Keratinocyte (primary cell): ENCODE results near the gene SKI. TPM values are rescaled to one million over a fixed set of nuclear protein-coding genes. Genes with fewer than 3 reads are reported as not detected.

Experiments
- DNase-seq: peaks from one replicate; pipeline ENCODE4 v3.0.0-alpha.2; 2011; ENCODE audit warnings: low read depth, missing footprints, low spot score
- FAIRE-seq: peaks from 2 replicates; lab custom pipeline; 2011; peaks lifted over from hg19 to GRCh38; lab: Jason Lieb, UNC
- H2AFZ ChIP-seq: 2 replicates; pipeline ENCODE4 v1.6.0; 2012; ENCODE audit warnings: low read length, control low read depth, inconsistent platforms; ENCODE audit not compliant: control insufficient read depth
- H3K27ac ChIP-seq: 2 replicates; pipeline ENCODE4 v1.5.1; 2011; ENCODE audit warnings: low read length; ENCODE audit not compliant: control insufficient read depth, insufficient read depth
- H3K27me3 ChIP-seq: 3 replicates; pipeline ENCODE4 v1.6.0; 2011; ENCODE audit warnings: low read length; ENCODE audit not compliant: control insufficient read depth, insufficient read depth; ENCODE audit errors: extremely low read depth
- H3K36me3 ChIP-seq, 2 experiments: 2 replicates in 1 of 2; 3 replicates in 1 of 2; pipeline ENCODE4 v1.5.1; 2011; ENCODE audit warnings: low read length in 2 of 2, mild to moderate bottlenecking in 1 of 2; ENCODE audit not compliant: control insufficient read depth in 2 of 2, insufficient read depth in 2 of 2; ENCODE audit errors: extremely low read depth in 1 of 2
- H3K4me1 ChIP-seq: 3 replicates; pipeline ENCODE4 v1.5.1; 2011; ENCODE audit warnings: low read length; ENCODE audit not compliant: control insufficient read depth, insufficient read depth; ENCODE audit errors: extremely low read depth
- H3K4me2 ChIP-seq: 3 replicates; pipeline ENCODE4 v1.6.0; 2011; ENCODE audit warnings: low read depth, low read length; ENCODE audit not compliant: control insufficient read depth, insufficient read depth; ENCODE audit errors: extremely low read depth
- H3K4me3 ChIP-seq, 3 experiments: fragments of 200-600 bp in 1 of 3; sonication (generic) in 1 of 3; 2 replicates in 2 of 3; 3 replicates in 1 of 3; pipeline ENCODE4 v1.5.1; 2011 to 2016; ENCODE audit warnings: low read length in 3 of 3, mild to moderate bottlenecking in 3 of 3, control low read depth in 2 of 3, inconsistent platforms in 1 of 3, low read depth in 1 of 3, mixed read lengths in 1 of 3, mixed run types in 1 of 3, moderate library complexity in 1 of 3; ENCODE audit not compliant: control insufficient read depth in 2 of 3, insufficient read depth in 2 of 3; ENCODE audit errors: extremely low read depth in 1 of 3
- H3K79me2 ChIP-seq: 2 replicates; pipeline ENCODE4 v1.6.0; 2012; ENCODE audit warnings: low read length; ENCODE audit not compliant: control insufficient read depth, insufficient read depth
- H3K9ac ChIP-seq: 3 replicates; pipeline ENCODE4 v1.6.0; 2011; ENCODE audit warnings: low read length; ENCODE audit not compliant: control insufficient read depth, insufficient read depth; ENCODE audit errors: extremely low read depth
- H3K9me1 ChIP-seq: 3 replicates; pipeline ENCODE4 v1.6.0; 2011; ENCODE audit warnings: low read length; ENCODE audit not compliant: control insufficient read depth, insufficient read depth; ENCODE audit errors: extremely low read depth
- H3K9me3 ChIP-seq: 2 replicates; pipeline ENCODE4 v1.5.1; 2012; ENCODE audit warnings: low read depth, low read length; ENCODE audit not compliant: control insufficient read depth
- H4K20me1 ChIP-seq: 3 replicates; pipeline ENCODE4 v1.6.0; 2011; ENCODE audit warnings: low read length; ENCODE audit not compliant: control insufficient read depth, insufficient read depth; ENCODE audit errors: extremely low read depth
- EZH2 ChIP-seq: IDR thresholded peaks from one replicate; pipeline ENCODE4 v1.6.1; 2012; ENCODE audit warnings: inconsistent platforms, mild to moderate bottlenecking, low read length, moderate library complexity
- dilution Hi-C: fragments of 300-500 bp; cut with MboI; formaldehyde crosslinking; loops from one replicate; pipeline ENCODE4 v1.7.0; 2020; ENCODE audit warnings: low sequenced_read_pairs; ENCODE audit not compliant: extremely low pct_ligation_motif_present
- polyA plus RNA-seq, 5 experiments: library from polyadenylated mRNA; depleted of rRNA in 3 of 5; stranded (reverse) in 3 of 5; stranded (forward) in 1 of 5; unstranded in 1 of 5; fragments of >200 nt; gene quantifications; 1 replicate in 1 of 5; 2 replicates in 3 of 5; 3 replicates in 1 of 5; pipeline versions ENCODE4 v1.2.1 to v1.2.3, GENCODE V29; 2011 to 2012; ENCODE audit warnings: missing spikeins in 2 of 5, low read depth in 1 of 5, low replicate concordance in 1 of 5
- TF ChIP-seq, protein P1 (sequence below), 3 experiments: IDR thresholded peaks in 1 of 3; conservative IDR thresholded peaks in 1 of 3; optimal IDR thresholded peaks in 1 of 3; 2 replicates in 2 of 3; 3 replicates in 1 of 3; pipeline versions ENCODE3 to v1.5.1; 2011; ENCODE audit warnings: low read length in 3 of 3, mild to moderate bottlenecking in 3 of 3, moderate library complexity in 2 of 3, control low read depth in 1 of 3, inconsistent platforms in 1 of 3; ENCODE audit not compliant: insufficient read depth in 2 of 3; ENCODE audit errors: extremely low read depth in 1 of 3

SKI gene
- polyA plus RNA-seq, 1 donor (not counting 4 experiments of a cell fraction or from before 2014, with no cell fraction given): 4.8 TPM

GRCh38 chr1:2236695-2237677 is 8.9 kb downstream of the SKI start:
- H3K4me1 ChIP-seq: peaks cover 40% of the 10 kb centered on the region
- FAIRE-seq (no peak), DNase-seq (no peak)
- no peak overlapping the region for H3K4me2 ChIP-seq
- no peak overlapping the region for H3K4me3 ChIP-seq
- TF ChIP-seq, protein P1, sequence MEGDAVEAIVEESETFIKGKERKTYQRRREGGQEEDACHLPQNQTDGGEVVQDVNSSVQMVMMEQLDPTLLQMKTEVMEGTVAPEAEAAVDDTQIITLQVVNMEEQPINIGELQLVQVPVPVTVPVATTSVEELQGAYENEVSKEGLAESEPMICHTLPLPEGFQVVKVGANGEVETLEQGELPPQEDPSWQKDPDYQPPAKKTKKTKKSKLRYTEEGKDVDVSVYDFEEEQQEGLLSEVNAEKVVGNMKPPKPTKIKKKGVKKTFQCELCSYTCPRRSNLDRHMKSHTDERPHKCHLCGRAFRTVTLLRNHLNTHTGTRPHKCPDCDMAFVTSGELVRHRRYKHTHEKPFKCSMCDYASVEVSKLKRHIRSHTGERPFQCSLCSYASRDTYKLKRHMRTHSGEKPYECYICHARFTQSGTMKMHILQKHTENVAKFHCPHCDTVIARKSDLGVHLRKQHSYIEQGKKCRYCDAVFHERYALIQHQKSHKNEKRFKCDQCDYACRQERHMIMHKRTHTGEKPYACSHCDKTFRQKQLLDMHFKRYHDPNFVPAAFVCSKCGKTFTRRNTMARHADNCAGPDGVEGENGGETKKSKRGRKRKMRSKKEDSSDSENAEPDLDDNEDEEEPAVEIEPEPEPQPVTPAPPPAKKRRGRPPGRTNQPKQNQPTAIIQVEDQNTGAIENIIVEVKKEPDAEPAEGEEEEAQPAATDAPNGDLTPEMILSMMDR (optimal IDR thresholded peaks at IDR 0.05 in 1 of 3, IDR thresholded peaks at IDR 0.05 in 1 of 3, conservative IDR thresholded peaks at IDR 0.05 in 1 of 3; ENCODE audit: extremely low read depth in 1 of 3, insufficient read depth in 2 of 3, low read length in 3 of 3): no peak
- no peak for TF ChIP-seq EZH2
- H3K79me2 ChIP-seq: peaks cover 99% of the 10 kb centered on the region
- no peak overlapping the region for H3K9ac ChIP-seq
- H3K9me1 ChIP-seq: peaks cover 5% of the 10 kb centered on the region
- dilution Hi-C loops: no loop called here
- peaks cover 53% of the 10 kb centered on the region for H4K20me1 ChIP-seq
- no peaks in the 10 kb centered on the region for H3K9me3 ChIP-seq
- no peaks in the 10 kb centered on the region for H3K27me3 ChIP-seq
- H3K36me3 ChIP-seq: peaks cover 2 to 5% of the 10 kb centered on the region in 2 experiments
- H3K27ac ChIP-seq: no peak overlapping the region
- no peak overlapping the region for H2AFZ ChIP-seq

- no peak for TF ChIP-seq EZH2
- TF ChIP-seq, protein P1 (optimal IDR thresholded peaks at IDR 0.05 in 1 of 3, IDR thresholded peaks at IDR 0.05 in 1 of 3, conservative IDR thresholded peaks at IDR 0.05 in 1 of 3; ENCODE audit: extremely low read depth in 1 of 3, insufficient read depth in 2 of 3, low read length in 3 of 3): peak in 1 of 3 experiments; percentile 34
- H3K9ac ChIP-seq: no peak overlapping the region
- H3K36me3 ChIP-seq: peaks cover 3 to 10% of the 10 kb centered on the region in 2 experiments
- H2AFZ ChIP-seq: no peak overlapping the region
- no peak for DNase-seq
- no peak for FAIRE-seq
- no peak overlapping the region for H3K27ac ChIP-seq
- peaks cover 48% of the 10 kb centered on the region for H4K20me1 ChIP-seq
- dilution Hi-C loops: no loop called here
- peaks cover 33% of the 10 kb centered on the region for H3K4me1 ChIP-seq
- H3K79me2 ChIP-seq: peaks cover 99% of the 10 kb centered on the region
- H3K9me1 ChIP-seq: peaks cover 5% of the 10 kb centered on the region
- no peak overlapping the region for H3K4me3 ChIP-seq
- H3K9me3 ChIP-seq: no peaks in the 10 kb centered on the region
- no peaks in the 10 kb centered on the region for H3K27me3 ChIP-seq
- H3K4me2 ChIP-seq: no peak overlapping the region
Observed at GRCh38 chr1:2237773-2238172, 9.7 kb downstream of the SKI start.
